ENCODE data around the gene IL4I1. TPM values are rescaled to one million over a fixed set of nuclear protein-coding genes. Genes with fewer than 3 reads are reported as not detected.

The IL4I1 gene
- total RNA-seq, 4 donors from 2014 or later: 0.34 to 0.50 TPM; not detected in 2

GRCh38 chr19:49846408-49846807, 50.3 kb downstream of the IL4I1 start:
- 84% methylated on average over 5 of the region's 5 CpGs for WGBS
- Histone ChIP-seq H3K27ac (replicated peaks in 1 of 4) (no peak overlapping the region), H3K9me3 (no peaks in the 10 kb centered on the region), H3K36me3 (no peaks in the 10 kb centered on the region), H3K4me1 (peaks cover 5 to 10% (median 7%) of the 10 kb centered on the region in 4 donors), H3K27me3 (no peaks in the 10 kb centered on the region), H3K4me3 (no peak overlapping the region)
- intact Hi-C loops (cut with DNase I): no loop called here
- DNase-seq (ENCODE audit: extremely low spot score): no peak
- no peak for TF ChIP-seq CTCF (IDR thresholded peaks at IDR 0.05)
- no peak for TF ChIP-seq POLR2A (IDR thresholded peaks at IDR 0.05; ENCODE audit: low read depth)
- TF ChIP-seq POLR2AphosphoS5 (IDR thresholded peaks at IDR 0.05): no peak
- no peak for TF ChIP-seq EP300 (IDR thresholded peaks at IDR 0.05)

GRCh38 chr19:49845414-49845813, 51.3 kb downstream of the IL4I1 start:
- peaks cover 5 to 10% (median 7%) of the 10 kb centered on the region in 4 donors for H3K4me1 ChIP-seq
- TF ChIP-seq POLR2AphosphoS5 (IDR thresholded peaks at IDR 0.05) (no peak), EP300 (IDR thresholded peaks at IDR 0.05) (no peak), POLR2A (IDR thresholded peaks at IDR 0.05; ENCODE audit: low read depth) (no peak), CTCF (IDR thresholded peaks at IDR 0.05) (no peak)

GRCh38 chr19:49844138-49845095, 52.3 kb downstream of the IL4I1 start:
- H3K9me3 ChIP-seq: no peaks in the 10 kb centered on the region
- 81% methylated on average over 18 of the region's 18 CpGs for WGBS
- H3K4me3 ChIP-seq: no peak overlapping the region
- no peaks in the 10 kb centered on the region for H3K27me3 ChIP-seq
- intact Hi-C loops (cut with DNase I): no loop called here
- DNase-seq (ENCODE audit: extremely low spot score): no peak
- H3K27ac ChIP-seq (replicated peaks in 1 of 4): no peak overlapping the region
- TF ChIP-seq POLR2A (IDR thresholded peaks at IDR 0.05; ENCODE audit: low read depth) (no peak), CTCF (IDR thresholded peaks at IDR 0.05) (no peak)
- peaks cover 0 to 10% (median 8%) of the 10 kb centered on the region in 4 donors for H3K36me3 ChIP-seq
- H3K4me1 ChIP-seq: peaks cover 0 to under 1% (median 0%) of the 10 kb centered on the region in 4 donors

More at GRCh38 chr19:49845414-49845813, 51.3 kb downstream of the IL4I1 start:
- Histone ChIP-seq H3K36me3 (peaks cover 0 to 6% (median 2%) of the 10 kb centered on the region in 4 donors), H3K27me3 (no peaks in the 10 kb centered on the region), H3K27ac (replicated peaks in 1 of 4) (no peak overlapping the region), H3K9me3 (no peaks in the 10 kb centered on the region), H3K4me3 (no peak overlapping the region)
- intact Hi-C loops (cut with DNase I): no loop called here
- DNase-seq (ENCODE audit: extremely low spot score): no peak
- 52% methylated on average over 3 of the region's 3 CpGs for WGBS

GRCh38 chr19:49843265-49843664, 53.4 kb downstream of the IL4I1 start:
- H3K36me3 ChIP-seq: peaks cover 0 to 22% (median 19%) of the 10 kb centered on the region in 4 donors
- intact Hi-C loops (cut with DNase I): no loop called here
- H3K4me1 ChIP-seq: no peaks in the 10 kb centered on the region
- TF ChIP-seq CTCF (IDR thresholded peaks at IDR 0.05) (no peak), POLR2AphosphoS5 (IDR thresholded peaks at IDR 0.05) (no peak), EP300 (IDR thresholded peaks at IDR 0.05) (no peak), POLR2A (IDR thresholded peaks at IDR 0.05; ENCODE audit: low read depth) (no peak)
- no peaks in the 10 kb centered on the region for H3K27me3 ChIP-seq
- no peaks in the 10 kb centered on the region for H3K9me3 ChIP-seq
- H3K4me3 ChIP-seq: no peak overlapping the region
- WGBS: 84% methylated on average over 2 of the region's 3 CpGs
- DNase-seq (ENCODE audit: extremely low spot score): no peak
- no peak overlapping the region for H3K27ac ChIP-seq (replicated peaks in 1 of 4)

Measured in esophagus muscularis mucosa (tissue), 4 donors.